HL-60 (cell line): ENCODE measurements around the gene RAB40B.

Source experiments
- CTCF ChIP-seq: IDR thresholded peaks from one replicate; pipeline ENCODE4 v1.5.1; 2011; ENCODE audit warnings: low read length, control low read depth, inconsistent platforms; ENCODE audit not compliant: insufficient read depth
- GABPA ChIP-seq: IDR thresholded peaks from 2 replicates; pipeline ENCODE4 v1.6.1; 2012; ENCODE audit warnings: low read depth

- no peak for TF ChIP-seq CTCF
- TF ChIP-seq GABPA = no peak
Measured at GRCh38 chr17:82608816-82609215, 89.7 kb downstream of the RAB40B start.
